Measurements from ENCODE around the gene TLCD3A. TPM values are rescaled to one million over a fixed set of nuclear protein-coding genes. Genes with fewer than 3 reads are reported as not detected.

TLCD3A gene
- polyA plus RNA-seq, 1 of the 3 experiments (the other 2 are of a cell fraction) = 31.7 TPM

- peaks cover 3% of the 10 kb centered on the region for H3F3A ChIP-seq (replicated peaks; ENCODE audit: insufficient read depth)
These were observed 41.3 kb downstream of the TLCD3A start for GRCh38 chr17:773467-774312.

GRCh38 chr17:774313-774584 lies 41.9 kb downstream of the TLCD3A start:
- DNase-seq = no peak
- H3F3A ChIP-seq (replicated peaks; ENCODE audit: insufficient read depth) = peaks cover 3% of the 10 kb centered on the region
- no peak overlapping the region for H2AFZ ChIP-seq (ENCODE audit: low read depth)
- no peak overlapping the region for H3K4me3 ChIP-seq (ENCODE audit: low read depth in 2 of 2, low read length in 1 of 2)
- no peak overlapping the region for H3K27ac ChIP-seq (ENCODE audit: low read depth in 2 of 2, low read length in 1 of 2)
- no peaks in the 10 kb centered on the region for H4K20me1 ChIP-seq (ENCODE audit: insufficient read depth)
- CTCF ChIA-PET = interaction anchor here (1.4 kb wide), 1 partner anchor 207 kb away, joined by 5 read pairs; no protein-coding TSS in a partner anchor
- H3K9ac ChIP-seq = no peak overlapping the region
- no peaks in the 10 kb centered on the region for H3K9me3 ChIP-seq
- no peak overlapping the region for H3K4me2 ChIP-seq
- H3K27me3 ChIP-seq (ENCODE audit: insufficient read depth) = no peaks in the 10 kb centered on the region
- no peaks in the 10 kb centered on the region for H3K4me1 ChIP-seq (ENCODE audit: control insufficient read depth in 1 of 2, insufficient read depth in 2 of 2, low read depth in 1 of 2, low read length in 1 of 2)
- no peaks in the 10 kb centered on the region for H3K9me2 ChIP-seq
- H3K36me3 ChIP-seq (replicated peaks in 1 of 2; ENCODE audit: control insufficient read depth in 1 of 2, insufficient read depth in 2 of 2, low read length in 1 of 2) = peaks cover 52 to 73% of the 10 kb centered on the region in 2 experiments
- WGBS (ENCODE audit: low lambda C conversion rate) = 93% methylated on average over 5 of the region's 5 CpGs
- POLR2A ChIA-PET = no interaction called here
- peaks cover 4% of the 10 kb centered on the region for H3K79me2 ChIP-seq (ENCODE audit: insufficient read depth)
- TF ChIP-seq ELF1 (IDR thresholded peaks at IDR 0.05) (no peak), EP300 (IDR thresholded peaks at IDR 0.05; ENCODE audit: borderline replicate concordance in 1 of 2, low read depth in 1 of 2, low read length in 1 of 2) (no peak), FOSL2 (IDR thresholded peaks at IDR 0.05; ENCODE audit: borderline replicate concordance, low read depth) (no peak), RAD21 (IDR thresholded peaks at IDR 0.05; ENCODE audit: low read length) (no peak), MXI1 (IDR thresholded peaks at IDR 0.05; ENCODE audit: low read depth, low read length) (no peak), TAF1 (IDR thresholded peaks at IDR 0.05; ENCODE audit: borderline replicate concordance, low read depth, low read length) (no peak), RFX5 (IDR thresholded peaks at IDR 0.05; ENCODE audit: low read length) (no peak), RCOR1 (IDR thresholded peaks at IDR 0.05; ENCODE audit: low read length) (no peak), TEAD4 (IDR thresholded peaks at IDR 0.05; ENCODE audit: borderline replicate concordance, insufficient read depth) (no peak), MEF2A (IDR thresholded peaks at IDR 0.05; ENCODE audit: borderline replicate concordance, low read depth) (no peak), YY1 (IDR thresholded peaks at IDR 0.05; ENCODE audit: low read depth) (no peak), SIN3A (IDR thresholded peaks at IDR 0.05; ENCODE audit: borderline replicate concordance, low read depth, low read length) (no peak), RXRA (IDR thresholded peaks at IDR 0.05; ENCODE audit: borderline replicate concordance, low read depth) (no peak)
- TF ChIP-seq, protein P1, sequence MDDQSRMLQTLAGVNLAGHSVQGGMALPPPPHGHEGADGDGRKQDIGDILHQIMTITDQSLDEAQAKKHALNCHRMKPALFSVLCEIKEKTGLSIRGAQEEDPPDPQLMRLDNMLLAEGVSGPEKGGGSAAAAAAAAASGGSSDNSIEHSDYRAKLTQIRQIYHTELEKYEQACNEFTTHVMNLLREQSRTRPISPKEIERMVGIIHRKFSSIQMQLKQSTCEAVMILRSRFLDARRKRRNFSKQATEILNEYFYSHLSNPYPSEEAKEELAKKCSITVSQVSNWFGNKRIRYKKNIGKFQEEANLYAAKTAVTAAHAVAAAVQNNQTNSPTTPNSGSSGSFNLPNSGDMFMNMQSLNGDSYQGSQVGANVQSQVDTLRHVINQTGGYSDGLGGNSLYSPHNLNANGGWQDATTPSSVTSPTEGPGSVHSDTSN (IDR thresholded peaks at IDR 0.05) = no peak
- TF ChIP-seq, protein P2, sequence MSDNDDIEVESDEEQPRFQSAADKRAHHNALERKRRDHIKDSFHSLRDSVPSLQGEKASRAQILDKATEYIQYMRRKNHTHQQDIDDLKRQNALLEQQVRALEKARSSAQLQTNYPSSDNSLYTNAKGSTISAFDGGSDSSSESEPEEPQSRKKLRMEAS (IDR thresholded peaks at IDR 0.05; ENCODE audit: low read depth) = no peak
- TF ChIP-seq, protein P3, sequence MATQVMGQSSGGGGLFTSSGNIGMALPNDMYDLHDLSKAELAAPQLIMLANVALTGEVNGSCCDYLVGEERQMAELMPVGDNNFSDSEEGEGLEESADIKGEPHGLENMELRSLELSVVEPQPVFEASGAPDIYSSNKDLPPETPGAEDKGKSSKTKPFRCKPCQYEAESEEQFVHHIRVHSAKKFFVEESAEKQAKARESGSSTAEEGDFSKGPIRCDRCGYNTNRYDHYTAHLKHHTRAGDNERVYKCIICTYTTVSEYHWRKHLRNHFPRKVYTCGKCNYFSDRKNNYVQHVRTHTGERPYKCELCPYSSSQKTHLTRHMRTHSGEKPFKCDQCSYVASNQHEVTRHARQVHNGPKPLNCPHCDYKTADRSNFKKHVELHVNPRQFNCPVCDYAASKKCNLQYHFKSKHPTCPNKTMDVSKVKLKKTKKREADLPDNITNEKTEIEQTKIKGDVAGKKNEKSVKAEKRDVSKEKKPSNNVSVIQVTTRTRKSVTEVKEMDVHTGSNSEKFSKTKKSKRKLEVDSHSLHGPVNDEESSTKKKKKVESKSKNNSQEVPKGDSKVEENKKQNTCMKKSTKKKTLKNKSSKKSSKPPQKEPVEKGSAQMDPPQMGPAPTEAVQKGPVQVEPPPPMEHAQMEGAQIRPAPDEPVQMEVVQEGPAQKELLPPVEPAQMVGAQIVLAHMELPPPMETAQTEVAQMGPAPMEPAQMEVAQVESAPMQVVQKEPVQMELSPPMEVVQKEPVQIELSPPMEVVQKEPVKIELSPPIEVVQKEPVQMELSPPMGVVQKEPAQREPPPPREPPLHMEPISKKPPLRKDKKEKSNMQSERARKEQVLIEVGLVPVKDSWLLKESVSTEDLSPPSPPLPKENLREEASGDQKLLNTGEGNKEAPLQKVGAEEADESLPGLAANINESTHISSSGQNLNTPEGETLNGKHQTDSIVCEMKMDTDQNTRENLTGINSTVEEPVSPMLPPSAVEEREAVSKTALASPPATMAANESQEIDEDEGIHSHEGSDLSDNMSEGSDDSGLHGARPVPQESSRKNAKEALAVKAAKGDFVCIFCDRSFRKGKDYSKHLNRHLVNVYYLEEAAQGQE (IDR thresholded peaks at IDR 0.05; ENCODE audit: low read depth, low read length) = no peak
- TF ChIP-seq, protein P4, sequence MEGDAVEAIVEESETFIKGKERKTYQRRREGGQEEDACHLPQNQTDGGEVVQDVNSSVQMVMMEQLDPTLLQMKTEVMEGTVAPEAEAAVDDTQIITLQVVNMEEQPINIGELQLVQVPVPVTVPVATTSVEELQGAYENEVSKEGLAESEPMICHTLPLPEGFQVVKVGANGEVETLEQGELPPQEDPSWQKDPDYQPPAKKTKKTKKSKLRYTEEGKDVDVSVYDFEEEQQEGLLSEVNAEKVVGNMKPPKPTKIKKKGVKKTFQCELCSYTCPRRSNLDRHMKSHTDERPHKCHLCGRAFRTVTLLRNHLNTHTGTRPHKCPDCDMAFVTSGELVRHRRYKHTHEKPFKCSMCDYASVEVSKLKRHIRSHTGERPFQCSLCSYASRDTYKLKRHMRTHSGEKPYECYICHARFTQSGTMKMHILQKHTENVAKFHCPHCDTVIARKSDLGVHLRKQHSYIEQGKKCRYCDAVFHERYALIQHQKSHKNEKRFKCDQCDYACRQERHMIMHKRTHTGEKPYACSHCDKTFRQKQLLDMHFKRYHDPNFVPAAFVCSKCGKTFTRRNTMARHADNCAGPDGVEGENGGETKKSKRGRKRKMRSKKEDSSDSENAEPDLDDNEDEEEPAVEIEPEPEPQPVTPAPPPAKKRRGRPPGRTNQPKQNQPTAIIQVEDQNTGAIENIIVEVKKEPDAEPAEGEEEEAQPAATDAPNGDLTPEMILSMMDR (IDR thresholded peaks at IDR 0.05) = no peak

More at GRCh38 chr17:773467-774312, 41.3 kb downstream of the TLCD3A start:
- no peaks in the 10 kb centered on the region for H4K20me1 ChIP-seq (ENCODE audit: insufficient read depth)
- no peaks in the 10 kb centered on the region for H3K9me3 ChIP-seq
- TF ChIP-seq POLR2AphosphoS5 (IDR thresholded peaks at IDR 0.05; ENCODE audit: low read depth, low read length) (no peak), FOSL2 (IDR thresholded peaks at IDR 0.05; ENCODE audit: borderline replicate concordance, low read depth) (no peak), FOXM1 (IDR thresholded peaks at IDR 0.05; ENCODE audit: low read depth) (no peak), SMC3 (IDR thresholded peaks at IDR 0.05; ENCODE audit: low read depth, low read length) (no peak)
- no peaks in the 10 kb centered on the region for H3K4me1 ChIP-seq (ENCODE audit: control insufficient read depth in 1 of 2, insufficient read depth in 2 of 2, low read depth in 1 of 2, low read length in 1 of 2)
- H3K27me3 ChIP-seq (ENCODE audit: insufficient read depth) = no peaks in the 10 kb centered on the region
- no peak overlapping the region for H3K4me3 ChIP-seq (ENCODE audit: low read depth in 2 of 2, low read length in 1 of 2)
- H2AFZ ChIP-seq (ENCODE audit: low read depth) = no peak overlapping the region
- no peak overlapping the region for H3K4me2 ChIP-seq
- H3K9me2 ChIP-seq = no peaks in the 10 kb centered on the region
- no peaks in the 10 kb centered on the region; the same call in 1 of the 2 replicates for H3K79me2 ChIP-seq (ENCODE audit: insufficient read depth)
- H3K27ac ChIP-seq (ENCODE audit: low read depth in 2 of 2, low read length in 1 of 2) = no peak overlapping the region
- WGBS (ENCODE audit: low lambda C conversion rate) = 87% methylated on average over 14 of the region's 14 CpGs
- CTCF ChIA-PET = interaction anchor here (1.4 kb wide), 1 partner anchor 207 kb away, joined by 5 read pairs; no protein-coding TSS in a partner anchor
- no peak overlapping the region for H3K9ac ChIP-seq
- H3K36me3 ChIP-seq (replicated peaks in 1 of 2; ENCODE audit: control insufficient read depth in 1 of 2, insufficient read depth in 2 of 2, low read length in 1 of 2) = peaks cover 51 to 77% of the 10 kb centered on the region in 2 experiments
- POLR2A ChIA-PET = no interaction called here
- DNase-seq = no peak
